Suprapubic skin (tissue), 4 donors: ENCODE data around the gene SEMA4A. TPM values are rescaled to one million over a fixed set of nuclear protein-coding genes. Genes with fewer than 3 reads are reported as not detected.
A peak's percentile ranks its signal among the peaks of the same experiment; 100 is the strongest.
"Not testable (repeated sequence)": the region's sequence is repeated elsewhere in the genome, so short reads cannot be mapped to it uniquely, and the experiment has no call there.

Source experiments
- DNase-seq, 2 donors: peaks; one replicate each; pipeline ENCODE4 v3.0.0-alpha.2; 2019; ENCODE audit warnings: low spot score in 2 of 2
- H3K27ac ChIP-seq: fragments of 200-600 bp; sonication (generic); one replicate; pipeline ENCODE4 v1.5.1; 2019
- H3K27me3 ChIP-seq: fragments of 200-600 bp; sonication (generic); one replicate; pipeline ENCODE4 v1.5.1; 2019
- H3K36me3 ChIP-seq: fragments of 200-600 bp; sonication (generic); one replicate; pipeline ENCODE4 v1.5.1; 2019
- H3K4me1 ChIP-seq: fragments of 200-600 bp; sonication (generic); one replicate; pipeline ENCODE4 v1.5.1; 2019
- H3K4me3 ChIP-seq: fragments of 200-600 bp; sonication (generic); one replicate; pipeline ENCODE4 v1.5.1; 2019; ENCODE audit warnings: mild to moderate bottlenecking
- H3K9me3 ChIP-seq: fragments of 200-600 bp; sonication (generic); one replicate; pipeline ENCODE4 v1.5.1; 2019
- CTCF ChIP-seq, 2 donors: fragments of 200-600 bp in 1 of 2; fragments of 450-650 bp in 1 of 2; sonication (generic) in 1 of 2; IDR thresholded peaks; one replicate each; pipeline ENCODE4 v1.5.1; 2016 to 2019; ENCODE audit warnings: antibody characterized with exemption in 2 of 2, mild to moderate bottlenecking in 1 of 2, moderate library complexity in 1 of 2
- EP300 ChIP-seq: sonication (generic); formaldehyde crosslinking; IDR thresholded peaks from one replicate; pipeline ENCODE4 v1.6.1; 2017; ENCODE audit warnings: antibody characterized with exemption
- POLR2A ChIP-seq, 2 donors: fragments of 450-650 bp; IDR thresholded peaks; one replicate each; pipeline ENCODE4 v1.6.1; 2017; ENCODE audit warnings: antibody characterized with exemption in 2 of 2, mild to moderate bottlenecking in 2 of 2, moderate library complexity in 2 of 2
- POLR2AphosphoS5 ChIP-seq, 3 donors: sonication (generic); formaldehyde crosslinking; IDR thresholded peaks; one replicate each; pipeline ENCODE4 v1.6.1; 2017; ENCODE audit warnings: antibody characterized with exemption in 3 of 3
- WGBS: methylation state at CpG from one replicate; pipeline ENCODE4 v1.1.5; 2018; 5-methylcytosine and 5-hydroxymethylcytosine counted together
- total RNA-seq, 4 donors: library from RNA; depleted of rRNA; stranded (reverse); fragments of >200 nt; gene quantifications; one replicate each; pipeline ENCODE4 v1.1.0, GENCODE V29; 2016

The SEMA4A gene
- total RNA-seq, 4 donors from 2014 or later, result 43.8 to 61.2 (median 50.2) TPM

- DNase-seq, result no peak
- no peaks in the 10 kb centered on the region for H3K9me3 ChIP-seq
- H3K27ac ChIP-seq, result peak overlapping the region; percentile 100
- no peak for TF ChIP-seq POLR2AphosphoS5 (IDR thresholded peaks at IDR 0.05)
- no peaks in the 10 kb centered on the region for H3K27me3 ChIP-seq
- 33% methylated on average over 4 of the region's 4 CpGs for WGBS
- H3K36me3 ChIP-seq, result no peaks in the 10 kb centered on the region
- H3K4me3 ChIP-seq, result peak overlapping the region; percentile 100
- peaks cover 52% of the 10 kb centered on the region for H3K4me1 ChIP-seq
These were observed 40.0 kb upstream of the SEMA4A start for GRCh38 chr1:156113282-156113950.

GRCh38 chr1:156114101-156114918, 39.1 kb upstream of the SEMA4A start, which contains the start of gene LMNA:
Gene LMNA, plus strand, starts transcription at chr1:156114711. Its CDS starts 208 bp downstream, at chr1:156114919.
- H3K9me3 ChIP-seq, result no peaks in the 10 kb centered on the region
- peak within 1 kb of the TSS; percentile 100 for H3K27ac ChIP-seq
- H3K4me3 ChIP-seq, result peak within 1 kb of the TSS; percentile 100
- TF ChIP-seq POLR2AphosphoS5 (IDR thresholded peaks at IDR 0.05), result peak; percentile 76 to 92 (median 87)
- TF ChIP-seq CTCF (IDR thresholded peaks at IDR 0.05), result no peak
- TF ChIP-seq EP300, result no peak
- TF ChIP-seq POLR2A (IDR thresholded peaks at IDR 0.05), result peak; percentile 89 to 96
- no peaks in the 10 kb centered on the region for H3K27me3 ChIP-seq
- peak; percentile 98 for DNase-seq
- H3K36me3 ChIP-seq, result no peaks in the 10 kb centered on the region
- WGBS, result 0% methylated on average over 4 of the region's 37 CpGs
- peaks cover 55% of the 10 kb centered on the region for H3K4me1 ChIP-seq

GRCh38 chr1:156114919-156115513, 38.4 kb upstream of the SEMA4A start:
- H3K4me1 ChIP-seq, result peaks cover 61% of the 10 kb centered on the region
- no peaks in the 10 kb centered on the region for H3K27me3 ChIP-seq
- TF ChIP-seq POLR2AphosphoS5 (IDR thresholded peaks at IDR 0.05) (peak in 1 of 3 donors; percentile 93), EP300 (no peak), POLR2A (IDR thresholded peaks at IDR 0.05) (no peak)
- no peaks in the 10 kb centered on the region for H3K36me3 ChIP-seq
- DNase-seq, result no peak
- H3K27ac ChIP-seq, result peak overlapping the region; percentile 100
- H3K9me3 ChIP-seq, result no peaks in the 10 kb centered on the region
- 0% methylated on average over 15 of the region's 49 CpGs for WGBS
- peak overlapping the region; percentile 100 for H3K4me3 ChIP-seq

GRCh38 chr1:156115514-156116374, 37.6 kb upstream of the SEMA4A start:
- Histone ChIP-seq H3K4me1 (peaks cover 68% of the 10 kb centered on the region), H3K36me3 (no peaks in the 10 kb centered on the region), H3K9me3 (no peaks in the 10 kb centered on the region), H3K27ac (peak overlapping the region; percentile 100), H3K27me3 (no peaks in the 10 kb centered on the region), H3K4me3 (peak overlapping the region; percentile 100)
- TF ChIP-seq POLR2AphosphoS5 (IDR thresholded peaks at IDR 0.05) (peak in 1 of 3 donors; percentile 83), CTCF (IDR thresholded peaks at IDR 0.05) (no peak), EP300 (no peak), POLR2A (IDR thresholded peaks at IDR 0.05) (peak in 1 of 2 donors; percentile 46)
- 3% methylated on average over 14 of the region's 19 CpGs for WGBS
- DNase-seq, result peak in 1 of 2 donors; percentile 89

GRCh38 chr1:156116731-156117130, 36.7 kb upstream of the SEMA4A start:
- H3K4me1 ChIP-seq, result peaks cover 75% of the 10 kb centered on the region
- peak overlapping the region; percentile 100 for H3K4me3 ChIP-seq
- WGBS, result 15% methylated on average over 5 of the region's 5 CpGs
- DNase-seq, H3K27me3 ChIP-seq, H3K9me3 ChIP-seq, H3K36me3 ChIP-seq: not testable (repeated sequence)
- peak overlapping the region; percentile 100 for H3K27ac ChIP-seq

- WGBS, result 6% methylated on average over 13 of the region's 13 CpGs
- no peaks in the 10 kb centered on the region for H3K36me3 ChIP-seq
- H3K4me3 ChIP-seq, result peak overlapping the region; percentile 100
- peaks cover 75% of the 10 kb centered on the region for H3K4me1 ChIP-seq
- H3K9me3 ChIP-seq, result no peaks in the 10 kb centered on the region
- no peak for TF ChIP-seq CTCF (IDR thresholded peaks at IDR 0.05)
- no peak for TF ChIP-seq EP300
- no peak for TF ChIP-seq POLR2AphosphoS5 (IDR thresholded peaks at IDR 0.05)
- TF ChIP-seq POLR2A (IDR thresholded peaks at IDR 0.05), result no peak
- H3K27ac ChIP-seq, result peak overlapping the region; percentile 100
- no peak for DNase-seq
- H3K27me3 ChIP-seq, result no peaks in the 10 kb centered on the region
These were observed 35.8 kb upstream of the SEMA4A start for GRCh38 chr1:156117414-156118176.
